Keratinocyte (primary cell): ENCODE results near the gene MPI. TPM values are rescaled to one million over a fixed set of nuclear protein-coding genes. Genes with fewer than 3 reads are reported as not detected.

Experiments used
- DNase-seq: peaks from one replicate; pipeline ENCODE4 v3.0.0-alpha.2; 2011; ENCODE audit warnings: low read depth, missing footprints, low spot score
- FAIRE-seq: peaks from 2 replicates; lab custom pipeline; 2011; peaks lifted over from hg19 to GRCh38; lab: Jason Lieb, UNC
- H2AFZ ChIP-seq: 2 replicates; pipeline ENCODE4 v1.6.0; 2012; ENCODE audit warnings: low read length, control low read depth, inconsistent platforms; ENCODE audit not compliant: control insufficient read depth
- H3K27ac ChIP-seq: 2 replicates; pipeline ENCODE4 v1.5.1; 2011; ENCODE audit warnings: low read length; ENCODE audit not compliant: control insufficient read depth, insufficient read depth
- H3K27me3 ChIP-seq: 3 replicates; pipeline ENCODE4 v1.6.0; 2011; ENCODE audit warnings: low read length; ENCODE audit not compliant: control insufficient read depth, insufficient read depth; ENCODE audit errors: extremely low read depth
- H3K36me3 ChIP-seq, 2 experiments: 2 replicates in 1 of 2; 3 replicates in 1 of 2; pipeline ENCODE4 v1.5.1; 2011; ENCODE audit warnings: low read length in 2 of 2, mild to moderate bottlenecking in 1 of 2; ENCODE audit not compliant: control insufficient read depth in 2 of 2, insufficient read depth in 2 of 2; ENCODE audit errors: extremely low read depth in 1 of 2
- H3K4me1 ChIP-seq: 3 replicates; pipeline ENCODE4 v1.5.1; 2011; ENCODE audit warnings: low read length; ENCODE audit not compliant: control insufficient read depth, insufficient read depth; ENCODE audit errors: extremely low read depth
- H3K4me2 ChIP-seq: 3 replicates; pipeline ENCODE4 v1.6.0; 2011; ENCODE audit warnings: low read depth, low read length; ENCODE audit not compliant: control insufficient read depth, insufficient read depth; ENCODE audit errors: extremely low read depth
- H3K4me3 ChIP-seq, 3 experiments: fragments of 200-600 bp in 1 of 3; sonication (generic) in 1 of 3; 2 replicates in 2 of 3; 3 replicates in 1 of 3; pipeline ENCODE4 v1.5.1; 2011 to 2016; ENCODE audit warnings: low read length in 3 of 3, mild to moderate bottlenecking in 3 of 3, control low read depth in 2 of 3, inconsistent platforms in 1 of 3, low read depth in 1 of 3, mixed read lengths in 1 of 3, mixed run types in 1 of 3, moderate library complexity in 1 of 3; ENCODE audit not compliant: control insufficient read depth in 2 of 3, insufficient read depth in 2 of 3; ENCODE audit errors: extremely low read depth in 1 of 3
- H3K79me2 ChIP-seq: 2 replicates; pipeline ENCODE4 v1.6.0; 2012; ENCODE audit warnings: low read length; ENCODE audit not compliant: control insufficient read depth, insufficient read depth
- H3K9ac ChIP-seq: 3 replicates; pipeline ENCODE4 v1.6.0; 2011; ENCODE audit warnings: low read length; ENCODE audit not compliant: control insufficient read depth, insufficient read depth; ENCODE audit errors: extremely low read depth
- H3K9me1 ChIP-seq: 3 replicates; pipeline ENCODE4 v1.6.0; 2011; ENCODE audit warnings: low read length; ENCODE audit not compliant: control insufficient read depth, insufficient read depth; ENCODE audit errors: extremely low read depth
- H3K9me3 ChIP-seq: 2 replicates; pipeline ENCODE4 v1.5.1; 2012; ENCODE audit warnings: low read depth, low read length; ENCODE audit not compliant: control insufficient read depth
- H4K20me1 ChIP-seq: 3 replicates; pipeline ENCODE4 v1.6.0; 2011; ENCODE audit warnings: low read length; ENCODE audit not compliant: control insufficient read depth, insufficient read depth; ENCODE audit errors: extremely low read depth
- EZH2 ChIP-seq: IDR thresholded peaks from one replicate; pipeline ENCODE4 v1.6.1; 2012; ENCODE audit warnings: inconsistent platforms, mild to moderate bottlenecking, low read length, moderate library complexity
- dilution Hi-C: fragments of 300-500 bp; cut with MboI; formaldehyde crosslinking; loops from one replicate; pipeline ENCODE4 v1.7.0; 2020; ENCODE audit warnings: low sequenced_read_pairs; ENCODE audit not compliant: extremely low pct_ligation_motif_present
- polyA plus RNA-seq, 5 experiments: library from polyadenylated mRNA; depleted of rRNA in 3 of 5; stranded (reverse) in 3 of 5; stranded (forward) in 1 of 5; unstranded in 1 of 5; fragments of >200 nt; gene quantifications; 1 replicate in 1 of 5; 2 replicates in 3 of 5; 3 replicates in 1 of 5; pipeline versions ENCODE4 v1.2.1 to v1.2.3, GENCODE V29; 2011 to 2012; ENCODE audit warnings: missing spikeins in 2 of 5, low read depth in 1 of 5, low replicate concordance in 1 of 5
- TF ChIP-seq, protein P1 (sequence below), 3 experiments: IDR thresholded peaks in 1 of 3; conservative IDR thresholded peaks in 1 of 3; optimal IDR thresholded peaks in 1 of 3; 2 replicates in 2 of 3; 3 replicates in 1 of 3; pipeline versions ENCODE3 to v1.5.1; 2011; ENCODE audit warnings: low read length in 3 of 3, mild to moderate bottlenecking in 3 of 3, moderate library complexity in 2 of 3, control low read depth in 1 of 3, inconsistent platforms in 1 of 3; ENCODE audit not compliant: insufficient read depth in 2 of 3; ENCODE audit errors: extremely low read depth in 1 of 3

Gene MPI
- polyA plus RNA-seq, 1 donor (not counting 4 experiments of a cell fraction or from before 2014, with no cell fraction given) = 39.2 TPM

- no peak overlapping the region for H3K27ac ChIP-seq
- H3K4me2 ChIP-seq = no peak overlapping the region
- no peaks in the 10 kb centered on the region for H3K27me3 ChIP-seq
- H3K9me3 ChIP-seq = no peaks in the 10 kb centered on the region
- dilution Hi-C loops = no loop called here
- TF ChIP-seq, protein P1, sequence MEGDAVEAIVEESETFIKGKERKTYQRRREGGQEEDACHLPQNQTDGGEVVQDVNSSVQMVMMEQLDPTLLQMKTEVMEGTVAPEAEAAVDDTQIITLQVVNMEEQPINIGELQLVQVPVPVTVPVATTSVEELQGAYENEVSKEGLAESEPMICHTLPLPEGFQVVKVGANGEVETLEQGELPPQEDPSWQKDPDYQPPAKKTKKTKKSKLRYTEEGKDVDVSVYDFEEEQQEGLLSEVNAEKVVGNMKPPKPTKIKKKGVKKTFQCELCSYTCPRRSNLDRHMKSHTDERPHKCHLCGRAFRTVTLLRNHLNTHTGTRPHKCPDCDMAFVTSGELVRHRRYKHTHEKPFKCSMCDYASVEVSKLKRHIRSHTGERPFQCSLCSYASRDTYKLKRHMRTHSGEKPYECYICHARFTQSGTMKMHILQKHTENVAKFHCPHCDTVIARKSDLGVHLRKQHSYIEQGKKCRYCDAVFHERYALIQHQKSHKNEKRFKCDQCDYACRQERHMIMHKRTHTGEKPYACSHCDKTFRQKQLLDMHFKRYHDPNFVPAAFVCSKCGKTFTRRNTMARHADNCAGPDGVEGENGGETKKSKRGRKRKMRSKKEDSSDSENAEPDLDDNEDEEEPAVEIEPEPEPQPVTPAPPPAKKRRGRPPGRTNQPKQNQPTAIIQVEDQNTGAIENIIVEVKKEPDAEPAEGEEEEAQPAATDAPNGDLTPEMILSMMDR (optimal IDR thresholded peaks at IDR 0.05 in 1 of 3, IDR thresholded peaks at IDR 0.05 in 1 of 3, conservative IDR thresholded peaks at IDR 0.05 in 1 of 3; ENCODE audit: extremely low read depth in 1 of 3, insufficient read depth in 2 of 3, low read length in 3 of 3) = no peak
- no peak for TF ChIP-seq EZH2
- no peak overlapping the region for H3K9ac ChIP-seq
- H3K9me1 ChIP-seq = no peaks in the 10 kb centered on the region
- H3K36me3 ChIP-seq = peaks cover 11 to 13% of the 10 kb centered on the region in 2 experiments
- no peaks in the 10 kb centered on the region for H4K20me1 ChIP-seq
- no peak for DNase-seq
- no peak for FAIRE-seq
- H2AFZ ChIP-seq = no peak overlapping the region
- H3K4me1 ChIP-seq = no peaks in the 10 kb centered on the region
- H3K4me3 ChIP-seq = no peak overlapping the region
- H3K79me2 ChIP-seq = peaks cover 38% of the 10 kb centered on the region
Observed at GRCh38 chr15:74928771-74929198, 38.9 kb downstream of the MPI start.

DNA sequence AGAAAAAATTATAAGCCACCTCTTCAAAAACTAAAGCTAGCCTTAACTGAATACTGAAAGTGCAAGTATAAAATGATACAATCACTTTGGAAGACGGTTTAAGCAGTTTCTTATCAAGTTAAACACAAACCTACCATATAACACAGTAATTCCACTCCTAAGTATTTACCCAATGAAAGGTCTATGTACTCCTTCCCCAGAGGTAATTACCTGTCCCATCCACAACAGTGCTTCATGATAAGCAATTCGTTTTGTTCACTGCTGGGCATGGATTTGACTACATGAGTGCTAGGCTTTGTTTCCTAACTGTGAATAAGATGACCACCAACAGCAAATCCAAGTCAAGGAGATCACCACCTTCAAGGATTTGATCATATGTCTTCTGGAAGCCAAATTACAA is 43.7 kb downstream of the MPI start:
- H3K9me3 ChIP-seq = no peaks in the 10 kb centered on the region
- peaks cover 6 to 11% of the 10 kb centered on the region in 2 experiments for H3K36me3 ChIP-seq
- no peak overlapping the region for H3K9ac ChIP-seq
- H3K4me1 ChIP-seq = no peaks in the 10 kb centered on the region
- dilution Hi-C loops = no loop called here
- H3K79me2 ChIP-seq = peaks cover 77% of the 10 kb centered on the region
- H4K20me1 ChIP-seq = no peaks in the 10 kb centered on the region
- TF ChIP-seq, protein P1 (optimal IDR thresholded peaks at IDR 0.05 in 1 of 3, IDR thresholded peaks at IDR 0.05 in 1 of 3, conservative IDR thresholded peaks at IDR 0.05 in 1 of 3; ENCODE audit: extremely low read depth in 1 of 3, insufficient read depth in 2 of 3, low read length in 3 of 3) = no peak
- TF ChIP-seq EZH2 = no peak
- no peak overlapping the region for H3K4me3 ChIP-seq
- no peaks in the 10 kb centered on the region for H3K9me1 ChIP-seq
- no peak for FAIRE-seq
- H3K4me2 ChIP-seq = no peak overlapping the region
- H3K27ac ChIP-seq = no peak overlapping the region
- H3K27me3 ChIP-seq = no peaks in the 10 kb centered on the region
- DNase-seq = no peak
- no peak overlapping the region for H2AFZ ChIP-seq
